HG03025 (cell line): ENCODE data around the gene GRHPR.
A peak's percentile ranks its signal among the peaks of the same experiment; 100 is the strongest.
"Not testable (repeated sequence)": the region's sequence is repeated elsewhere in the genome, so short reads cannot be mapped to it uniquely, and the experiment has no call there.

Experiments used
- ATAC-seq: cut with Tn5 transposase; IDR thresholded peaks from one replicate; pipeline ENCODE4 v1.9.1; 2021; ENCODE audit warnings: mild to moderate bottlenecking, moderate library complexity; ENCODE audit not compliant: unreplicated experiment, low FRiP score

The GRHPR gene

GRCh38 chr9:37474438-37474837 lies 51.9 kb downstream of the GRHPR start:
- no peak for ATAC-seq

GRCh38 chr9:37476930-37477329 lies 54.4 kb downstream of the GRHPR start:
- ATAC-seq, result no peak

GRCh38 chr9:37477443-37477842 lies 54.9 kb downstream of the GRHPR start:
- not testable (repeated sequence) for ATAC-seq

- not testable (repeated sequence) for ATAC-seq
Measured at GRCh38 chr9:37477987-37478619, 55.6 kb downstream of the GRHPR start.

GRCh38 chr9:37480759-37481158 lies 58.3 kb downstream of the GRHPR start:
- no peak for ATAC-seq

GRCh38 chr9:37485389-37486255 lies 63.1 kb downstream of the GRHPR start, which contains the start of gene POLR1E:
Gene POLR1E, plus strand, starts transcription at chr9:37485948. Its CDS starts 100 bp downstream, at chr9:37486048.
- peak; percentile 94 for ATAC-seq

GRCh38 chr9:37486256-37486615 lies 63.7 kb downstream of the GRHPR start:
- ATAC-seq, result no peak
